SJCRH30 (cell line): Measurements from ENCODE around the gene CD200R1. TPM values are rescaled to one million over a fixed set of nuclear protein-coding genes. Genes with fewer than 3 reads are reported as not detected.

Experiments used
- DNase-seq, 2 experiments: peaks; one replicate each; pipeline ENCODE4 v3.0.0-alpha.2; 2015 to 2020
- H3K27ac ChIP-seq: fragments of 250-450 bp; sonication (Bioruptor Pico); 2 replicates; pipeline ENCODE4 v1.5.1; 2020; ENCODE audit warnings: mild to moderate bottlenecking, moderate library complexity
- H3K27me3 ChIP-seq: fragments of 250-450 bp; sonication (Bioruptor Pico); 2 replicates; pipeline ENCODE4 v1.5.1; 2020; ENCODE audit warnings: mild to moderate bottlenecking, moderate library complexity
- H3K36me3 ChIP-seq: fragments of 250-450 bp; sonication (Bioruptor Pico); 2 replicates; pipeline ENCODE4 v1.5.1; 2020; ENCODE audit warnings: mild to moderate bottlenecking, moderate library complexity
- H3K4me1 ChIP-seq: fragments of 250-450 bp; sonication (Bioruptor Pico); 2 replicates; pipeline ENCODE4 v1.5.1; 2020; ENCODE audit warnings: mild to moderate bottlenecking, moderate library complexity
- H3K4me3 ChIP-seq: fragments of 250-450 bp; sonication (Bioruptor Pico); 2 replicates; pipeline ENCODE4 v1.5.1; 2020; ENCODE audit warnings: mild to moderate bottlenecking, moderate library complexity
- H3K9me3 ChIP-seq: fragments of 250-450 bp; sonication (Bioruptor Pico); replicated peaks from 2 replicates; pipeline ENCODE4 v1.5.1; 2020; ENCODE audit warnings: mild to moderate bottlenecking, moderate library complexity
- total RNA-seq: library from RNA; depleted of rRNA; stranded (reverse); fragments of >200 nt; shearing (Covaris generic); gene quantifications from 2 replicates; pipeline ENCODE4 v1.2.3, GENCODE V29; 2014

CD200R1 gene
- total RNA-seq, 1 experiment from 2014 or later: 0.08 TPM

- Histone ChIP-seq H3K4me1 (peaks cover 6% of the 10 kb centered on the region; the same call in 1 of the 2 replicates), H3K36me3 (0 out of 2 replicates have a peak, but pooled peaks cover 1% of the 10 kb centered on the region), H3K27ac (no peak overlapping the region), H3K27me3 (no peaks in the 10 kb centered on the region), H3K9me3 (no peaks in the 10 kb centered on the region), H3K4me3 (no peak overlapping the region)
- DNase-seq: no peak
Measured at GRCh38 chr3:112987710-112988334, 12.9 kb upstream of the CD200R1 start.

GRCh38 chr3:112984485-112984884, 9.6 kb upstream of the CD200R1 start:
- peak in 1 of 2 experiments; percentile 44 for DNase-seq
- Histone ChIP-seq H3K27me3 (no peaks in the 10 kb centered on the region), H3K4me3 (no peak overlapping the region), H3K27ac (no peak overlapping the region), H3K4me1 (no peaks in the 10 kb centered on the region), H3K36me3 (no peaks in the 10 kb centered on the region), H3K9me3 (no peaks in the 10 kb centered on the region)

GRCh38 chr3:112982710-112983109, 7.8 kb upstream of the CD200R1 start:
- Histone ChIP-seq H3K36me3 (no peaks in the 10 kb centered on the region), H3K27me3 (no peaks in the 10 kb centered on the region), H3K4me1 (no peaks in the 10 kb centered on the region)

GRCh38 chr3:112980080-112980479, 5.2 kb upstream of the CD200R1 start:
- Histone ChIP-seq H3K9me3 (no peaks in the 10 kb centered on the region), H3K36me3 (no peaks in the 10 kb centered on the region), H3K27me3 (no peaks in the 10 kb centered on the region), H3K4me3 (no peak overlapping the region), H3K4me1 (no peaks in the 10 kb centered on the region), H3K27ac (no peak overlapping the region)
- DNase-seq: no peak

More at GRCh38 chr3:112982710-112983109, 7.8 kb upstream of the CD200R1 start:
- Histone ChIP-seq H3K27ac (no peak overlapping the region), H3K4me3 (no peak overlapping the region), H3K9me3 (no peaks in the 10 kb centered on the region)
- no peak for DNase-seq

GRCh38 chr3:112979244-112979832, 4.4 kb upstream of the CD200R1 start:
- peak in 1 of 2 experiments; percentile 68 for DNase-seq
- Histone ChIP-seq H3K9me3 (no peaks in the 10 kb centered on the region), H3K27me3 (no peaks in the 10 kb centered on the region), H3K4me3 (no peak overlapping the region), H3K4me1 (no peaks in the 10 kb centered on the region), H3K36me3 (no peaks in the 10 kb centered on the region), H3K27ac (no peak overlapping the region)

- H3K4me3 ChIP-seq: no peak overlapping the region
- H3K36me3 ChIP-seq: no peaks in the 10 kb centered on the region
- no peaks in the 10 kb centered on the region for H3K4me1 ChIP-seq
- no peaks in the 10 kb centered on the region for H3K27me3 ChIP-seq
- no peak overlapping the region for H3K27ac ChIP-seq
- DNase-seq: no peak
- H3K9me3 ChIP-seq: no peaks in the 10 kb centered on the region
Measured at GRCh38 chr3:112976953-112977352, 2.0 kb upstream of the CD200R1 start.

GRCh38 chr3:112976001-112976400, 1.1 kb upstream of the CD200R1 start:
- Histone ChIP-seq H3K4me1 (no peaks in the 10 kb centered on the region), H3K27ac (no peak overlapping the region), H3K36me3 (no peaks in the 10 kb centered on the region), H3K4me3 (no peak overlapping the region), H3K9me3 (no peaks in the 10 kb centered on the region), H3K27me3 (no peaks in the 10 kb centered on the region)
- DNase-seq: no peak

GRCh38 chr3:112974178-112974517, 755 bp downstream of the CD200R1 start:
- Histone ChIP-seq H3K4me1 (no peaks in the 10 kb centered on the region), H3K27me3 (no peaks in the 10 kb centered on the region), H3K4me3 (no peak overlapping the region), H3K9me3 (no peaks in the 10 kb centered on the region), H3K27ac (no peak overlapping the region), H3K36me3 (no peaks in the 10 kb centered on the region)
- no peak for DNase-seq

- no peak for DNase-seq
- no peaks in the 10 kb centered on the region for H3K36me3 ChIP-seq
Measured at GRCh38 chr3:112973325-112974177, 1.4 kb downstream of the CD200R1 start.

GRCh38 chr3:112972158-112972557, 2.7 kb downstream of the CD200R1 start:
- no peak overlapping the region for H3K4me3 ChIP-seq
- no peaks in the 10 kb centered on the region for H3K9me3 ChIP-seq
- H3K4me1 ChIP-seq: no peaks in the 10 kb centered on the region
- DNase-seq: no peak
- H3K27ac ChIP-seq: no peak overlapping the region
- no peaks in the 10 kb centered on the region for H3K27me3 ChIP-seq
- no peaks in the 10 kb centered on the region for H3K36me3 ChIP-seq

More at GRCh38 chr3:112973325-112974177, 1.4 kb downstream of the CD200R1 start:
- H3K9me3 ChIP-seq: no peaks in the 10 kb centered on the region
- H3K27me3 ChIP-seq: no peaks in the 10 kb centered on the region
- no peak overlapping the region for H3K27ac ChIP-seq
- no peak overlapping the region for H3K4me3 ChIP-seq
- no peaks in the 10 kb centered on the region for H3K4me1 ChIP-seq

GRCh38 chr3:112967828-112968227, 7.1 kb downstream of the CD200R1 start:
- DNase-seq: no peak
- no peak overlapping the region for H3K27ac ChIP-seq

GRCh38 chr3:112967425-112967824, 7.5 kb downstream of the CD200R1 start:
- H3K4me1 ChIP-seq: no peaks in the 10 kb centered on the region
- no peaks in the 10 kb centered on the region for H3K27me3 ChIP-seq
- H3K36me3 ChIP-seq: no peaks in the 10 kb centered on the region
- H3K9me3 ChIP-seq: no peaks in the 10 kb centered on the region
- DNase-seq: no peak
- no peak overlapping the region for H3K4me3 ChIP-seq
- no peak overlapping the region for H3K27ac ChIP-seq

More at GRCh38 chr3:112967828-112968227, 7.1 kb downstream of the CD200R1 start:
- H3K27me3 ChIP-seq: no peaks in the 10 kb centered on the region
- no peaks in the 10 kb centered on the region for H3K4me1 ChIP-seq
- H3K36me3 ChIP-seq: no peaks in the 10 kb centered on the region
- H3K4me3 ChIP-seq: no peak overlapping the region
- H3K9me3 ChIP-seq: no peaks in the 10 kb centered on the region

GRCh38 chr3:112966633-112967032, 8.3 kb downstream of the CD200R1 start:
- Histone ChIP-seq H3K9me3 (no peaks in the 10 kb centered on the region), H3K36me3 (no peaks in the 10 kb centered on the region), H3K27me3 (no peaks in the 10 kb centered on the region), H3K4me1 (no peaks in the 10 kb centered on the region), H3K27ac (no peak overlapping the region), H3K4me3 (no peak overlapping the region)
- DNase-seq: no peak

GRCh38 chr3:112965656-112966055, 9.2 kb downstream of the CD200R1 start:
- no peaks in the 10 kb centered on the region for H3K36me3 ChIP-seq
- no peaks in the 10 kb centered on the region for H3K9me3 ChIP-seq
- H3K4me3 ChIP-seq: no peak overlapping the region
- no peaks in the 10 kb centered on the region for H3K27me3 ChIP-seq
- H3K27ac ChIP-seq: no peak overlapping the region
- H3K4me1 ChIP-seq: no peaks in the 10 kb centered on the region
- DNase-seq: no peak

GRCh38 chr3:112963683-112964082, 11.2 kb downstream of the CD200R1 start:
- Histone ChIP-seq H3K27me3 (no peaks in the 10 kb centered on the region), H3K9me3 (no peaks in the 10 kb centered on the region), H3K27ac (no peak overlapping the region), H3K36me3 (no peaks in the 10 kb centered on the region), H3K4me3 (no peak overlapping the region), H3K4me1 (no peaks in the 10 kb centered on the region)
- DNase-seq: no peak
